ENCODE measurements around the gene FOXR1. TPM values are rescaled to one million over a fixed set of nuclear protein-coding genes. Genes with fewer than 3 reads are reported as not detected.

The FOXR1 gene
- total and polyA plus RNA-seq, 9 donors, result 1.7 TPM; not detected in 8

GRCh38 chr11:119000906-119001305 lies 29.3 kb downstream of the FOXR1 start:
- Histone ChIP-seq H3K4me3 (no peak overlapping the region), H3K36me3 (no peaks in the 10 kb centered on the region), H3K9me3 (no peaks in the 10 kb centered on the region), H3K4me1 (ENCODE audit: insufficient read depth) (peaks cover 7% of the 10 kb centered on the region), H3K27me3 (no peaks in the 10 kb centered on the region), H3K27ac (no peak overlapping the region)
- TF ChIP-seq CTCF (IDR thresholded peaks at IDR 0.05) (no peak), POLR2A (IDR thresholded peaks at IDR 0.05) (no peak), EP300 (IDR thresholded peaks at IDR 0.05) (no peak)
- intact Hi-C loops (cut with DNase I), result no loop called here
- no peak for DNase-seq
- WGBS, 3 donors, result 58 to 62% (median 61%) methylated on average over 1 of the region's 1 CpG

- H3K4me3 ChIP-seq, result no peak overlapping the region
- TF ChIP-seq EP300 (IDR thresholded peaks at IDR 0.05), result no peak
- TF ChIP-seq CTCF (IDR thresholded peaks at IDR 0.05), result no peak
- no peak for TF ChIP-seq POLR2A (IDR thresholded peaks at IDR 0.05)
- H3K27ac ChIP-seq, result no peak overlapping the region
- H3K36me3 ChIP-seq, result no peaks in the 10 kb centered on the region
- intact Hi-C loops (cut with DNase I), result no loop called here
- no peak for DNase-seq
- 80 to 81% (median 81%) methylated on average over 4 of the region's 4 CpGs for WGBS, 3 donors
- H3K9me3 ChIP-seq, result no peaks in the 10 kb centered on the region
- H3K4me1 ChIP-seq (ENCODE audit: insufficient read depth), result no peaks in the 10 kb centered on the region
- H3K27me3 ChIP-seq, result no peaks in the 10 kb centered on the region
Measured at GRCh38 chr11:119006656-119007055, 35.1 kb downstream of the FOXR1 start.

GRCh38 chr11:119011476-119012053 lies 40.0 kb downstream of the FOXR1 start:
- Histone ChIP-seq H3K4me3 (no peak overlapping the region), H3K27ac (no peak overlapping the region), H3K36me3 (no peaks in the 10 kb centered on the region), H3K27me3 (no peaks in the 10 kb centered on the region), H3K9me3 (no peaks in the 10 kb centered on the region), H3K4me1 (ENCODE audit: insufficient read depth) (peaks cover 1% of the 10 kb centered on the region)
- intact Hi-C loops (cut with DNase I), result no loop called here
- 75 to 84% (median 79%) methylated on average over 6 of the region's 6 CpGs for WGBS, 3 donors
- DNase-seq, result no peak
- TF ChIP-seq POLR2A (IDR thresholded peaks at IDR 0.05) (no peak), CTCF (IDR thresholded peaks at IDR 0.05) (no peak), EP300 (IDR thresholded peaks at IDR 0.05) (no peak)

GRCh38 chr11:119012629-119013170 lies 41.1 kb downstream of the FOXR1 start:
- Histone ChIP-seq H3K27ac (no peak overlapping the region), H3K4me1 (ENCODE audit: insufficient read depth) (peaks cover 2% of the 10 kb centered on the region), H3K36me3 (no peaks in the 10 kb centered on the region), H3K4me3 (no peak overlapping the region), H3K27me3 (no peaks in the 10 kb centered on the region), H3K9me3 (no peaks in the 10 kb centered on the region)
- 76 to 83% (median 79%) methylated on average over 3 of the region's 3 CpGs for WGBS, 3 donors
- no peak for DNase-seq
- TF ChIP-seq POLR2A (IDR thresholded peaks at IDR 0.05) (no peak), EP300 (IDR thresholded peaks at IDR 0.05) (no peak), CTCF (IDR thresholded peaks at IDR 0.05) (no peak)
- intact Hi-C loops (cut with DNase I), result no loop called here
